GM21619 (cell line): ENCODE data around the gene LAMA3.

Experiments used
- ATAC-seq: cut with Tn5 transposase; IDR thresholded peaks from one replicate; pipeline ENCODE4 v1.9.1; 2021; ENCODE audit not compliant: unreplicated experiment

The LAMA3 gene

DNA sequence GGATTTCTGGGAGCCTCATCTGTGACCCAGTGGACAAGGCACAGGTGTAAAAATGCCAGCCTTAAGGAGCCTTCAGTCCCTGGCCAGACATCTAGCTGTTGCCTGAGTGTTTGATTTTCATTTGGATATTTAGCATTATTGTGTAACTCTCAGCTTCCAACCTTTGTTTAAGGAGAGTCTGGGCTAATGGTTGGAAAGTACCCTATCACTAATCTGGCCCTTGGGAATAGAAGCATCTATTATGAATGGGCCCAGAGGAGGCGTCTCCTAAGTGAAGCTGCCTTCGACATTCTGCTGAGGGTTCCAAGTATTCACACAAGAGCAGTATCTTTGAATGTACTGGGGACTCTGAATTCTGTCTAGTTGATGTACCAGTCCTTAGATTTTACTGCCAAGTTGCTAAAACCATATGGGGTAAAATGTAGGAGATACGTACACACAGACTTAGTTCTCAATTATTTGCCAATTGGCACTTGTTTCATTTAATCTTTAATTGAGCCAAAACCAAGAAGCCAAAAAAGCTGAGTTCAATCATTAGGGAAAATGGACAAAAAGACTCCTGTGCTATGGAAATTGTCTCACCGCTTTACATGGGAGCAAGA, 19.3 kb upstream of the LAMA3 start:
- no peak for ATAC-seq

GRCh38 chr18:23671564-23671963, 17.7 kb upstream of the LAMA3 start:
- no peak for ATAC-seq

- no peak for ATAC-seq
Measured at GRCh38 chr18:23673725-23674124, 15.5 kb upstream of the LAMA3 start.

GRCh38 chr18:23675236-23675635, 14.0 kb upstream of the LAMA3 start:
- ATAC-seq: no peak

DNA sequence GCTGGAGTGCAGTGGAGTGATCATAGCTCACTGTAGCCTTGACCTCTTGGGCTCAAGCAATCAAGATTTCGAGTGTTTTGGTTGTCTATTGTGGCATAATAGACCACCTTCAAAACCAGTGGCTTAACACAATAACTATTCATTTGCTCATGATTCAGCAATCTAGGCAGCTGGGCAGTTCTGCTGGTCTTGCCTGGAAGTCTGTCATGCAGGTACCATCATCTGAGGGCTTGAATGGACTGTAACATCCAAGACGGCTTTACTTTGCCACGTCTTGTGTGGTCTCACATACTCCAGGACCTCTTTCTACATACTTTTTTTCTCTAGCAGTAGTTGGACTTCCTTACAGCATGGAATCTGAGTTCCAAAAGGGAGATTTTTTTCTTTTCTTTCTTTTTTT, 13.4 kb upstream of the LAMA3 start:
- no peak for ATAC-seq

DNA sequence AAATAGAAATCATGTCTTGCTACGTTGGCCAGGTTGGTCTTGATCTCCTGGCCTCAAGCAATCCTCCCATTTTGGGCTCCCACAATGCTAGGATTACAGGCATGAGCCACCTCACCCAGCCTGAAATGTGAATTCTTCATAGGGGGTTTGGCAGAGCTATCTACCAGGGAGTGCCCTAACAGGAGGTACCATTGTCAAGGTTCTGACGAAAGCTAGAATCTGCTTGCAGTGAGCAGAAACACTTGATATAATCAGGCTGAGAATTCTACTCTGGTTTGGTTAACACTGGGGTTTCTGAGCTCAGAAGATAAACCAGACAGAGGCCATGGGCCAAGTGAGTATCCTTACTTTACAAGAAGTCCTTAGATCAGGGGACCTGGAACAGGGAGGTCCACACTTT, 7.2 kb upstream of the LAMA3 start:
- no peak for ATAC-seq

GRCh38 chr18:23682472-23682871, 6.8 kb upstream of the LAMA3 start:
- ATAC-seq: no peak

GRCh38 chr18:23683155-23683554, 6.1 kb upstream of the LAMA3 start:
- ATAC-seq: no peak

DNA sequence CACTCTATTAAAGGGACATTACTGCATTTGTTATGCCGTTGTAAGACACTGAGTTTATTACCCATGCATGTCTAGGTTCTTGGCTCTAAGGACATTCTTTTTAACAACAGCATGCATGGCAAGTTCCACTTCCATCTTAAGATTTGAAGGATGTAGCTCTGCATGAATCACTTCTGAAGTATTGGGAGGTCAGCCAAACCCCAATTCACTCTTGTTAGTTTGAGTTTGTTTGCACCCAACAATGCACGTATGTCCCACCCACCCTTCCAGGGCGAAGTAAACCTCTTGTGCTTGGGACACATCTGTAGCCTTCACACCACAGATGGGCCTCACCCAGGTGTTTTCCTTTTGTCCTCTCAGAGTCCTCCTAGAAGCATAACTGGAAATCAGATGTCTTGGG, 5.6 kb upstream of the LAMA3 start:
- no peak for ATAC-seq

DNA sequence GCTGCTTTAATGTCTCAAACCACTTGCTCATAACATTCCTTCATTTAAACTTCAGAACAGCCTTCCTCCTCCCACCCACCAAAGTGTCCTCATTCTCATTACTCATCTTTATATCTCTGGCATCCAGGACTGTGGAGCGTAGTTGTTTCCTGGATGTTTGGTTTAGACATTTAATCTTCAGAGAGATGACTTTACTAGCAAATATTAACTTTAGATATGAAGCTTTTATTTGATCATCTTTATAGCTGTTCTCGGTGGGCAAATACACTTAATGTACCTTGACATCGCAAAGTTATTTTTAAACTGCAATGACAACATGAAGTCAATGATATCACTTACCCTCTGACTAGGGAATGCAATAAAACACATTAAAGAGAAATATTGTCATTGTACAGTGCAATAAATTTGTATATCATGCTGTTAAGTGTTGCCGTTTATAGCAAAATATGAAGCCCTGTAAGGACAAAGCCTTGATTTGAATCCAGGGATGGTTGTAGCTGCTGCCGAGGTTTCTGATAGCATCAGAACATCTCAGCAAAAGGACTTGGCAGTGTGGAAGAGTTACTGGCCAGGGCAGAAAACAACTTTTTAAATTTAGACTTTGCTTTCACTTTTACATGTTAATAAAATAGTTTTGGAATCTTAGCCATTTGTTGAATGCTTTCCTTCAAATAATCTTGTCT, 4.6 kb upstream of the LAMA3 start:
- ATAC-seq: no peak

- ATAC-seq: no peak
Measured at GRCh38 chr18:23688528-23688927, 725 bp upstream of the LAMA3 start.

DNA sequence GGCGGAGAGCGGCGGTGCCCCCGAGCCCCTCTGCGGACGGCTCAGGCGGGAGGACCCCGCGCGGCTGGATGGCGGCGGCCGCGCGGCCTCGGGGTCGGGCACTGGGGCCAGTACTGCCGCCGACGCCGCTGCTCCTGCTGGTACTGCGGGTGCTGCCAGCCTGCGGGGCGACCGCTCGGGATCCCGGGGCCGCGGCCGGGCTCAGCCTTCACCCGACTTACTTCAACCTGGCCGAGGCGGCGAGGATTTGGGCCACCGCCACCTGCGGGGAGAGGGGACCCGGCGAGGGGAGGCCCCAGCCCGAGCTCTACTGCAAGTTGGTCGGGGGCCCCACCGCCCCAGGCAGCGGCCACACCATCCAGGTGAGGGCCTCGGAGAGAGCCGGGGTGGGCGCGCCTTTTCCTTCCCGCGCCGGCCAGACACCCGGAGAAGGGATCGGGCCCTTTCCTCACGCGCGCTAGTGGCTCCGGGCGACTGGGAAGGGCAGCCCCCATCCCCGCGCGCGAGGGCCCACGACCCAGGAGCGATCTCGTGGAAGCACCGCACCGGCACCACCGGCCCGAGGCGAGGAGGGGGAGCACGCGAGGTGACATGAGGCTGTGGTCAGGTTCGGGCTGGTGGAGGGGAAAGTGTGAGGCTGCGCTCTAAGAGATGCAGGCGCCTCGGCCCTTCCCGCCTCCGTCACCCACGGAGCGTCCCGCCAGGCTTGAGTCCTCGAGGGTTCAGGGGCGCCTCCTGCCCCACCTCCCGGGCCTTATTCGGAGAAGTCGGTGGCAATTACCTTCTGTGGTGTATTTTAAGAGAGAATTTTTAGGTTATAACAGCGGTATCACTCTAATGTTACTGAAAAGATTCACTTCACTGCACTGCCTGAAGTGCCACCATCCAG, 607 bp downstream of the LAMA3 start:
- no peak for ATAC-seq

- no peak for ATAC-seq
Measured at GRCh38 chr18:23690505-23691068, 1.3 kb downstream of the LAMA3 start.

- no peak for ATAC-seq
Measured at GRCh38 chr18:23693846-23694245, 4.6 kb downstream of the LAMA3 start.

DNA sequence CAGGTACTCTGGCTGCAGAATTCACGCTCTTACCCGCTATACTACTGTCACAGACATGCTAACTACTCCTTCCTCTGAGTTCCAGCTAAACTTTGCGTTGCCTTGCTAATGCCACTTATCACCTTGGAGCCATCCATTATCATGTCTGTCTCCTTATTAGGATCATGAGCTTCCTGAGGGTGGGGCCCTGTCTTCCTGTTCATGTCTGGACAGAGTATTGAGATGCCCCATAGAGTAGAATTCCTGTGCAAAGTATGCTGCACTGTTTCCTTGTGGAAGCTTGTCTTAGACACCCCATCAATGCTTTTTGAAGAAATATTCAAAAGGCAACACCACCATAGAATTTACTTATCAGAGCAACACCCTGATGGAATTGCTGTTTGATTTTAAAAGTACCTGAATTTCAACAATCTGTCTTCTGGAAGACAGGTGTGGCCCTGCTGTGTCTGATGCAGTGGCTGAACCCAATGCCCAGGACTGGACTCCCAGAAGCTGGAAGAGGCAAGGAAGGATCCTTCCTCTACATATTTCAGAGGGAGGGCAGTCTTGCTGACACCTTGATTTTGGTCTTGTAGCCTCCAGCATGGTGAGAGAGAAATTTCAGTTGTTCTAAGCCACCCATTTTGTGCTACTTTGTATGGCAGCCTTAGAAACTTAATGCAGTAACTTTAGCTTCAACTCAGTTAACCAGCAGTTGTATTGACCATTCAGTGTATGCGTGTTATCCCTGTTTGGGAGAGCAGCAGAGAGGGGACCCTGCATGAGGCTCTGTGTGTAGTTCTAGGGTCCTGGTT, 5.6 kb downstream of the LAMA3 start:
- ATAC-seq: no peak

DNA sequence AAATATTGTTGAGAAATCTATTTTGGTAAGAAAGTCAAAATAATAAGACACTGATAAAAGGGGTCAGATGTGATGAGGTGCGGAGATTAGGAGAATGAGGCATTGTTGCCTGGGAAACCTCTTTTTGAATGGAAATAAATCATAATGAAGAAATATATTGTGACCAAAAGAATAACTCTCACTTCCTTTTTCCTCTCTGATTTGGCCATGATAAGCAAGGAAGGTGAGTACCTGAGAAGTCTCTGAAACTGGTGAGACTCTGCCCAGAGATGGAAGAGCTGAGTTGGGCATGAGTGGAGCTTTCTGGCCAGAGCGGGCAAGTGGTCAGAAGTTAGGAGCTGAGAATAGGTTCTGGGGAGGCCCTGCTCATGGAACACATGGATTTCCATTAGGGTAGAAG, 11.8 kb downstream of the LAMA3 start:
- no peak for ATAC-seq

DNA sequence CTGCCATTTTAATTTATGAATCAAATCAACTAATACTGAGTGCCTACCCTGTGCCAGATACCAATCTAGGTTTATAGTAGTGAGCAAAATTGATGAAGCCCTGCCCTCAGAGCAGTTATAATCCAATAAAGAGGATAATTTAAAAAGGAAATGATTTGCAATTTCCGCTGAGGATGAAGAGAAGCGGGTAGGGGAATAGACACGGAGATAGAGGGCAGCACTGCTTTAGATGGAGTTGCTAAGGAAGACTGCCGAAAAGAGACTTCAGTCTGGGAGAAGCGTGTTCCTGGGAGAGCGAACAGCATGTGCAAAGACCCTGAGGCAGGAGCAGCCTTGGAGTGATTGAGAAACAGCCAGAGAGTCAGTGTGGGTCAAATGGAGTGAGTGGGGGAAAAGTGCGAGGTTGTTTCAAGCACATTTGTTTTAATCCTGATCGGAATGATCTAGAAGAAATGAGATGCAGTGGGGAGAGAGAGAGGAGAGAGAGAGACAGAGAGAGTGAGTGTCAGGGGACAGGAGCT, 12.4 kb downstream of the LAMA3 start:
- ATAC-seq: no peak

DNA sequence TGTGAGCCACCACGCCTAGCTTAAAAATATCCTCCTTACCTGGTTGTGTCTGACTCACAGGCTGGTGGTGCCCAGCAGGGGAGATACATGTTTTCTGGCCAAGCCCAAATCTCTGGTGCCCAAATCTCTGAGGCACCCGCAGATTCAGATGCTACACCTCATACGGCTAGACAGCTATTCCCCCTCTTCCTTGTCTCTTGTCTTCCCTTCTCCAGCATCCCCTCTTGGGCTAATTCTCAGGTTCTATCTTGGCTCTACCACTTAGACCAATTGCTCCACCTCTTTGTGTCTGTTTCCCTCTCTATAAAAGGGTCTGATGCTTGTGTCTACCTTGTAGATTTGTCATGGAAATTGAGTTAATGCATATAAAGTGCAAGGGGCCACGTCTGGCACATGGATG, 13.4 kb downstream of the LAMA3 start:
- ATAC-seq: no peak

DNA sequence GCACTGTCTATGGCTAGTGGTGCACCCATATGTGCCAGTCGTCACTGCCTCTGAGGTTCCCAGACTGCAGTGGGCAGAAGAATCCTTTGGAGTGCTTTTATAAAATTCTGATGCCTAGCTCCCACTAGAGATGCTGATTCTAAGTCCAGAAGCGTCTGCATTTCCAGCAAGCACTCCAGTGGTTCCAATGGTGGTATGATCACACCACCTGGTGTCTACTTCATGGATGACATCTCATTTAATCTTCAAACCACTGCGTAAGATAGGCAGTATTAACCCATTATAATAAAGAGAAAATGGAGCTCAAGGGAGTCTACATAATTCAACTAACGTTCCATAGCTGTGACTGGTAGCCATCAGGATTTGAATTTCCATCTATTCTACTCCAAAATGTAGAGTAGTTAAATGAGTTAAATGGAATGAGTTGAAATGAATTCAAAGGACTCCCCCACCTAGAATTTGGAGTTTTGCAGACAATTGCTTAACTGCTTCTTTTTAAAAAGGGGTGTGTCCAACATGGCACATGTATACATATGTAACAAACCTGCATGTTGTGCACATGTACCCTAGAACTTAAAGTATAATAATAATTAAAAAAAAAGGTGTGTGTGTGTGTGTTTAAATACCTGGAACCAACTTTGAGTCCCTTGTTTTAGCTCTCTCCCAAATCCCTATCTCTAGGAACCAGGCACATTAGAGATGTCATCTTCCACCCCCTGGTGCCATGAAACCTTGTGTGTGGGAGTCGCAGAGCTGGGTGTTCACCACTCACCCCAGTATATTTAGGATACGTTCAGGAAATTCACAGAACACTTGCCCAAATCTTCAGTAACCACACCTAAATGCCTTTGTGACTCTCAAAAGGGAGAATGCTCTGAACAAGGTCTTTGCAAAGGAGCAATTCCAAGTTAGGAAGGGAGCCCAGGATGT, 14.1 kb downstream of the LAMA3 start:
- no peak for ATAC-seq

DNA sequence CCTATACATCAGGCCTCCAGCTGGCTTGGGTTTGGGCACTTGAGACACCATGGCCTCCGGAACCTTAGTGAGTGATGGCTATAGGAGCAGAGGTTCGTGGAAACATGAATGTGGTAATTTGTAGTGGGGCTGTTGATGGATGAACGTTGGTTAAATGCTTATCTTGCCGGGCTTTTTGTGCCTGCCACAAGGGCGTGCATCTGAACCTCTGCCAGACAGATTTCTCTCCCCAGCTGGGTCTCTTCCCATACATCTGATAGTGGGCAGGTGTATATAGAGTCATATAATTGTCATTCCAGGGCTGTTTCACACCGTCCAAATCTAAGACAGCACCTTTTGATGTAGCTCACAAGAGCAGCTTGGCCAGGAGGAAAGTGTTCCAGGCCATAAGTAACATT, 14.7 kb downstream of the LAMA3 start:
- no peak for ATAC-seq
